MG63 (cell line): ENCODE measurements around the gene RPL7L1. TPM values are rescaled to one million over a fixed set of nuclear protein-coding genes. Genes with fewer than 3 reads are reported as not detected.
"Not testable (repeated sequence)": the region's sequence is repeated elsewhere in the genome, so short reads cannot be mapped to it uniquely, and the experiment has no call there.

Experiments
- DNase-seq: peaks from one replicate; pipeline ENCODE4 v3.0.0-alpha.2; 2020
- H3K27me3 ChIP-seq: fragments of 250-450 bp; sonication (Bioruptor Pico); 2 replicates; pipeline ENCODE4 v1.5.1; 2020; ENCODE audit warnings: mild to moderate bottlenecking, moderate library complexity
- H3K36me3 ChIP-seq: fragments of 250-450 bp; sonication (Bioruptor Pico); 2 replicates; pipeline ENCODE4 v1.5.1; 2020; ENCODE audit warnings: mild to moderate bottlenecking, moderate library complexity
- H3K4me3 ChIP-seq: fragments of 250-450 bp; sonication (Bioruptor Pico); 2 replicates; pipeline ENCODE4 v1.5.1; 2020; ENCODE audit warnings: mild to moderate bottlenecking, moderate library complexity
- H3K9me3 ChIP-seq: fragments of 250-450 bp; sonication (Bioruptor Pico); 2 replicates; pipeline ENCODE4 v1.5.1; 2020; ENCODE audit warnings: mild to moderate bottlenecking, moderate library complexity
- total RNA-seq: library from RNA; depleted of rRNA; stranded (reverse); fragments of >200 nt; shearing (Covaris generic); gene quantifications from 2 replicates; pipeline ENCODE4 v1.2.3, GENCODE V29; 2014; ENCODE audit warnings: low replicate concordance; rRNA removed

RPL7L1 gene
- total RNA-seq = 73.0 and 90.1 TPM in 2 replicates

- Histone ChIP-seq H3K9me3 (no peaks in the 10 kb centered on the region), H3K36me3 (peaks cover 38% of the 10 kb centered on the region), H3K27me3 (no peaks in the 10 kb centered on the region), H3K4me3 (peak within 1 kb of the TSS; percentile 85)
- peak; percentile 76 for DNase-seq
Observed at GRCh38 chr6:42879372-42880239, at the start of gene RPL7L1. TSS of gene RPL7L1 (plus strand) at chr6:42879616. CDS start at chr6:42879911, 295 bp downstream.

GRCh38 chr6:42831237-42831636 lies 48.2 kb upstream of the RPL7L1 start:
- Histone ChIP-seq H3K36me3 (no peaks in the 10 kb centered on the region; the same call in 1 of the 2 replicates), H3K27me3 (no peaks in the 10 kb centered on the region), H3K4me3 (no peak overlapping the region), H3K9me3 (no peaks in the 10 kb centered on the region)
- DNase-seq = no peak

- Histone ChIP-seq H3K9me3 (no peaks in the 10 kb centered on the region), H3K36me3 (no peaks in the 10 kb centered on the region), H3K4me3 (no peak overlapping the region), H3K27me3 (no peaks in the 10 kb centered on the region)
- no peak for DNase-seq
Observed at GRCh38 chr6:42834056-42834455, 45.4 kb upstream of the RPL7L1 start.

GRCh38 chr6:42841844-42842584 lies 37.4 kb upstream of the RPL7L1 start:
- no peaks in the 10 kb centered on the region for H3K9me3 ChIP-seq
- H3K36me3 ChIP-seq = no peaks in the 10 kb centered on the region
- no peaks in the 10 kb centered on the region for H3K27me3 ChIP-seq

GRCh38 chr6:42845327-42845694 lies 34.1 kb upstream of the RPL7L1 start:
- no peaks in the 10 kb centered on the region for H3K36me3 ChIP-seq
- no peak for DNase-seq

More at GRCh38 chr6:42841844-42842584, 37.4 kb upstream of the RPL7L1 start:
- no peak for DNase-seq
- no peak overlapping the region for H3K4me3 ChIP-seq

GRCh38 chr6:42846505-42846904 lies 32.9 kb upstream of the RPL7L1 start:
- no peak for DNase-seq
- no peaks in the 10 kb centered on the region for H3K36me3 ChIP-seq
- H3K4me3 ChIP-seq = no peak overlapping the region
- no peaks in the 10 kb centered on the region for H3K9me3 ChIP-seq
- no peaks in the 10 kb centered on the region for H3K27me3 ChIP-seq

More at GRCh38 chr6:42845327-42845694, 34.1 kb upstream of the RPL7L1 start:
- H3K9me3 ChIP-seq = no peaks in the 10 kb centered on the region
- no peaks in the 10 kb centered on the region for H3K27me3 ChIP-seq
- H3K4me3 ChIP-seq = no peak overlapping the region

- no peak for DNase-seq
- Histone ChIP-seq H3K36me3 (no peaks in the 10 kb centered on the region), H3K27me3 (no peaks in the 10 kb centered on the region), H3K4me3 (no peak overlapping the region), H3K9me3 (no peaks in the 10 kb centered on the region)
Observed at GRCh38 chr6:42848700-42849099, 30.7 kb upstream of the RPL7L1 start.

GRCh38 chr6:42851599-42851998 lies 27.8 kb upstream of the RPL7L1 start:
- DNase-seq = no peak
- Histone ChIP-seq H3K36me3 (no peaks in the 10 kb centered on the region), H3K27me3 (no peaks in the 10 kb centered on the region), H3K9me3 (no peaks in the 10 kb centered on the region), H3K4me3 (no peak overlapping the region)

DNA sequence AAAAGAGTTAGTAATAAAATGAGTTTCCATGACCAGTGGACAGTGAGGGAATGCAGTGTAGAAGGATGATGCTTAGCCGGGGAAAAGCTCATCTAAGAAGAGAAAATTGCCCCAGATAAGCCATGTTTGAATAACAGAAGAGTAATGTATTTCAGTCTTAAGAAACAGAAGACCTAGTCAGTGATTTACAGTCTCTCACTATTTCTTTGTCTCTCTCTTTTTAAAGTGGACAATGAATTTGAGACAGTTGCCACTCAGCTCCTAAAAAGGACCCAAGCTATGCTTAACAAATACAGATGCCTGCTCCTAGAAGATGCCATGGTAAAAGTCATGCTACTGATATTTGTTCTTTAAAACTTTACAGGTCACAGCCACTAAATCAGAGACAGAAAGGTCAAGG lies 19.4 kb upstream of the RPL7L1 start:
- no peak for DNase-seq
- Histone ChIP-seq H3K27me3 (no peaks in the 10 kb centered on the region), H3K9me3 (no peaks in the 10 kb centered on the region), H3K36me3 (no peaks in the 10 kb centered on the region), H3K4me3 (no peak overlapping the region)

DNA sequence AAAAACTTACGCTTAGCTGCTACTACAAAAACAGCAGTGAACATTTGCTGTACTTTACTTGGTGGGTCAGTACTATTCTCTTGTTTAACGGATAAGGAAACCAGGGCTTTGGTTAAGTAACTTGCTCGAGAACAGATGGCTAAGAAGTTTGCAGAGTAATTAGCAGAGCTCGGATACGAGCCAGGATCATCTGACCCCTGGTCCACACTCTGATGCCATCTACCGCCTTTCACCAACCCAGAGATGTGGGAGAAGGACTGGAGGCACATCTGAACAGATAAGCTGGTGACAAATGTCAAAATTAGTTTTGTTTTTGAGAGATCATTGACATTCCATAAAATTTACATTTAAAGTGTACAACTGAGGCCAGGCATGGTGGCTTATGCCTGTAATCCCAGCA lies 18.9 kb upstream of the RPL7L1 start:
- H3K36me3 ChIP-seq = no peaks in the 10 kb centered on the region
- no peaks in the 10 kb centered on the region for H3K9me3 ChIP-seq
- no peaks in the 10 kb centered on the region for H3K27me3 ChIP-seq
- DNase-seq = no peak
- no peak overlapping the region for H3K4me3 ChIP-seq

- H3K4me3 ChIP-seq = no peak overlapping the region
- no peaks in the 10 kb centered on the region for H3K36me3 ChIP-seq
- H3K9me3 ChIP-seq = no peaks in the 10 kb centered on the region
- no peaks in the 10 kb centered on the region for H3K27me3 ChIP-seq
- DNase-seq = no peak
Observed at GRCh38 chr6:42864602-42865001, 14.8 kb upstream of the RPL7L1 start.

DNA sequence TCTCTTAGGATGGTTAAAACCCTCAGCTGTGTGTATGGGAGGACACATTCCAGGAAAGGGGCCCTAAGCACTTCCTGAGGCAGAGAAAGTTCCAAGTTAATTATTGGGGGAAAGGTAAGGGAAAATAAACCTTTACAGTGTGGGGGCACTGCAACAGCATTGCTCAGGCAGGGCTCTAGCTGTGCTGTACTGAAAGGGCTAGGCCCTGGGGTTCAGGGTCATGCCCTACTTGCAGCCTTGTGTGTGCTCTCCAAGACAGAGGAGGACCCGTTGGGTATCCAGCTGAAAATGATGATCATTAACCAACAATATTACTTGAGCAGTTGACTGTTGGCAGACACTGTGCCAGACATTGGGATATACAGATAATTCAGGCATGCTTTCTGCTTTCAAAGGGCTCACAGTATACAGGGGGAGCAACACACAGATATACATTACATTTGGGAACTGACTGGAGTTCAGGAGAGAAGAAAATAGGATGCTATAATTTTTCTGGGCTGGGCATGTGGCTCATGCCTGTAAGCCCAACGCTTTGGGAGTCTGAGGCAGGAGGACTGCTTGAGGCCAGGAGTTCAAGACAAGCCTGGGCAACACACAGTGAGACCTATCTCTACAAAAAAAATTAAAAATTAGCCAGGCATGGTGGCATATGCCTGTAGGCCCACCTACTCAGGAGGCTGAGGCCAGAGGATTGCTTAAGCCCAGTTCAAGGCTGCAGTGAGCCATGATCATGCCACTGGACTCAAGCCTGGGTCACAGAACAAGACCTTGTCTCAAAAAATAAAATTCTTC lies 9.1 kb upstream of the RPL7L1 start:
- Histone ChIP-seq H3K4me3 (no peak overlapping the region), H3K9me3 (no peaks in the 10 kb centered on the region), H3K36me3 (no peaks in the 10 kb centered on the region), H3K27me3 (no peaks in the 10 kb centered on the region)
- DNase-seq = no peak

DNA sequence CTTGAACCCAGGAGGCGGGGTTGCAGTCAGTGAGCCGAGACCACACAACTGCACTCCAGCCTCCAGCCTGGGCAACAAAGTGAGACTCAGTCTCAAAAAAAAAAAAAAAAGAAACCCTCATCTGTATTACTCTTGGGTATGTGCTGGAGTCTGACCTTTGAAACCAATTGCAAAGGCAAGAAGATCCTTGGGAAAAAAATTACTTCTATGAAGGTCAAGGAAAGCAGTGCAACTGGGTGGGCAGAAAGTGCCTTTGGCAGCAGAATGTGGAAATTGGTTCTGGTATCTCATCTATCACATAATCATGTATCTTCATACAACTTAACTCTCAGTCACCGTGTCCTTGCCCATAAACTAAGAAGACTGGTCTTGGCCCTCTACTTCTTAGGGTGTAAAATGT lies 7.7 kb upstream of the RPL7L1 start:
- no peak overlapping the region for H3K4me3 ChIP-seq
- H3K36me3 ChIP-seq = no peaks in the 10 kb centered on the region
- no peaks in the 10 kb centered on the region for H3K27me3 ChIP-seq
- H3K9me3 ChIP-seq = no peaks in the 10 kb centered on the region
- DNase-seq = no peak

GRCh38 chr6:42873313-42873712 lies 6.1 kb upstream of the RPL7L1 start:
- Histone ChIP-seq H3K36me3 (no peaks in the 10 kb centered on the region), H3K9me3 (no peaks in the 10 kb centered on the region), H3K4me3 (no peak overlapping the region), H3K27me3 (no peaks in the 10 kb centered on the region)
- no peak for DNase-seq

GRCh38 chr6:42877695-42878094 lies 1.7 kb upstream of the RPL7L1 start:
- Histone ChIP-seq H3K36me3 (peaks cover 20% of the 10 kb centered on the region), H3K27me3 (no peaks in the 10 kb centered on the region), H3K4me3 (no peak overlapping the region), H3K9me3 (no peaks in the 10 kb centered on the region)
- no peak for DNase-seq

- Histone ChIP-seq H3K36me3 (peaks cover 42% of the 10 kb centered on the region), H3K4me3 (peak overlapping the region; percentile 85)
- not testable (repeated sequence) for DNase-seq, H3K27me3 ChIP-seq, H3K9me3 ChIP-seq
Observed at GRCh38 chr6:42880240-42880817, 913 bp downstream of the RPL7L1 start.
